Bronchial epithelial cell (primary cell): ENCODE data around the gene NEK5. TPM values are rescaled to one million over a fixed set of nuclear protein-coding genes. Genes with fewer than 3 reads are reported as not detected.
A peak's percentile ranks its signal among the peaks of the same experiment; 100 is the strongest.

Source experiments
- DNase-seq: peaks from one replicate; pipeline ENCODE4 v3.0.0-alpha.2; 2010; ENCODE audit warnings: low read depth
- FAIRE-seq: peaks from 2 replicates; lab custom pipeline; 2011; peaks lifted over from hg19 to GRCh38; lab: Jason Lieb, UNC
- H3K27me3 ChIP-seq: 2 replicates; pipeline ENCODE4 v1.5.1; 2011; ENCODE audit warnings: low read length; ENCODE audit not compliant: control insufficient read depth, insufficient read depth
- H3K36me3 ChIP-seq: 2 replicates; pipeline ENCODE4 v1.5.1; 2011; ENCODE audit warnings: low read length; ENCODE audit not compliant: control insufficient read depth, insufficient read depth
- H3K4me3 ChIP-seq: 2 replicates; pipeline ENCODE4 v1.5.1; 2011; ENCODE audit warnings: mild to moderate bottlenecking, low read depth, low read length, control low read depth
- CTCF ChIP-seq: IDR thresholded peaks from 2 replicates; pipeline ENCODE4 v1.5.1; 2011; ENCODE audit warnings: mild to moderate bottlenecking, moderate library complexity, low read length, control low read depth, inconsistent platforms; ENCODE audit not compliant: insufficient read depth, severe bottlenecking
- total RNA-seq: library from RNA; depleted of rRNA; stranded (reverse); fragments of >200 nt; gene quantifications from 2 replicates; pipeline ENCODE4 v1.2.1, GENCODE V29; 2014

NEK5 gene
- total RNA-seq, 1 donor from 2014 or later = 0.26 TPM

DNA sequence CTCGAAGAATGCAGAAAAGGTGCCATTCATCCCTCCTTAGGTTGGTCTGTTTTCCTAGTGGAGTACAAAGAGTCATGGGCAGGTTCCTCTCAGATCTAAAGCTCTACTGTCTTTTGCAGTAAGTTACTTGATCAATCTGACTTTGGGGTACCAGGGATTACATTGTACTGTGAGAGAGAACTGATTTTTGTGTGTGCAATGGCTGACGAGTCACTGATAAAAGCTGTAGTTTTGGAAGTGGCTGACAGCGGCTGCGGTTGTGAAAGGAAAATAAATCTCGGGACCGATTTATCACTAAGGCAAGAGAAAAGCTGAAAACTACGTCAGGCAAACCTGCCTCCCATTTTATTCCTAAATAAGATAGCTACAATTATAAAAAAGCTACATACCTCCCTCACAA, 77.5 kb downstream of the NEK5 start:
- FAIRE-seq (no peak), DNase-seq (no peak)
- Histone ChIP-seq H3K36me3 (no peaks in the 10 kb centered on the region), H3K4me3 (no peak overlapping the region), H3K27me3 (no peaks in the 10 kb centered on the region)
- no peak for TF ChIP-seq CTCF

DNA sequence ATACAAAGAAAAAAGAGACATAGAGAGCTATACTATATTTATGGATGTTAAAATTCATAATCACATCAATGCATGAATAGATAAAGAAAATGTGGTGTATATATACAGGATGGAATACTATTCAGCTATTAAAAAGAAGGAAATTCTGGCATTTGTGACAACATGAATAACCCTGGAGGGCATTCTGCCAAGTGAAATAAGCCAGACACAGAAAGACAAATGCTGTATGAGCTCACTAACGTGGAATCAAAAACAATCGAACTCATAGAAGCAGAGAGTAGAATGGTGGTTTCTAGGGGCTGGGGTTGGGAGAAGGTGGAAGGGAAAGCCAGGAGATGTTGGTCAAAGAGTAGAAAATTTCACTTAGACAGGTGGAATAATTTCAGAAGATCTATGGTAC, 80.4 kb downstream of the NEK5 start:
- Histone ChIP-seq H3K27me3 (no peaks in the 10 kb centered on the region), H3K36me3 (no peaks in the 10 kb centered on the region), H3K4me3 (no peak overlapping the region)
- DNase-seq (no peak), FAIRE-seq (no peak)
- no peak for TF ChIP-seq CTCF

- FAIRE-seq (no peak), DNase-seq (no peak)
- Histone ChIP-seq H3K27me3 (no peaks in the 10 kb centered on the region), H3K36me3 (no peaks in the 10 kb centered on the region), H3K4me3 (no peak overlapping the region)
- no peak for TF ChIP-seq CTCF
These were observed 81.4 kb downstream of the NEK5 start for GRCh38 chr13:52047463-52047862.

- H3K27me3 ChIP-seq = no peaks in the 10 kb centered on the region
- FAIRE-seq (no peak), DNase-seq (no peak)
- no peak for TF ChIP-seq CTCF
- no peaks in the 10 kb centered on the region for H3K36me3 ChIP-seq
- no peak overlapping the region for H3K4me3 ChIP-seq
These were observed 85.2 kb downstream of the NEK5 start for GRCh38 chr13:52043675-52044074.

DNA sequence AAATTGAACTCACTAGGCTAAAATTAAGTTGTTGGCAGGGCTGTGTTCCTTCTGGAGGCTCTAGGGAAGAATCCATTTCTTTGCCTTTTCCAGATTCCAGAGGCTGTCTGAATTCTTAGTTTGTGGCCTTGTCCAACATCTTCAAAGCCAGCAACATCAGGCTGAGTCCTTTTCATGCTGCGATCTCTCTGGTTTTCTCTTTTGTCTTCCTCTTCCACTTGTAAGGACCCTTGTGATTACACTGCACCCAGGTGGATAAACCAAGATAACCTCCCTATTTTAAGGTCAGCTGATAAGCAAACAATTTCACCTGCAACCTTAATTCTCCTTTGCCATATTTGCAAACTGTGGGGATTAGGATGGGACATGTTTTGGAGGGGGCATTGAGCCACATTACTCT, 92.8 kb downstream of the NEK5 start:
- no peak for FAIRE-seq
- no peak for TF ChIP-seq CTCF
- DNase-seq = no peak
- Histone ChIP-seq H3K27me3 (no peaks in the 10 kb centered on the region), H3K36me3 (no peaks in the 10 kb centered on the region), H3K4me3 (no peak overlapping the region)

DNA sequence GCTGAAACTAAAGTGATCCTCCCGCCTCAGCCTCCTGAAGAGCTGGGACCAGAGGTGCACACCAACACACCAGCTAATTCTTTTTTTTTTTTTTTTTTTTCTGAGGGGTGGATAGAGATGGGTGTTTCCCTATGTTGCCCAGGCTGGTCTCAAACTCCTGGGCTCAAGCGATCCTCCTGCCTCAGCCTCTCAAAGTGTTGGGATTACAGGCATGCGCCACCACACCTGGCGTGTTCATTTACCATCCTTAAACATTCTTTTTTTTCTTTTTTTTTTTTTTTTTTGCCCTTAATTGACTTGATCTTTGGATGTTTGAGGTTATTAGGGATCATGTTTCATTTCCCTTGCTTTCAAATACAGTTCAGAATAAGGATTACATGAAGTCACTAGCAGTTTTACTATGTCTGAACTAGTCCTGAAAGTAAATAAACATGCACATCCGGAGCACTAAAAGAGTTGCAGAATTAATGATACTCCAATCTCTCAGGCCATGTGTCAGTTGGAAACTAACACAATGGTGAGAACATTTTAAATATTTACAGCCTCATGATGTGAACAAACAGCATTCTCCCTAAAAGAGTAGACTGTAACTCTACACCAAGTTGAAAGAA, 94.2 kb downstream of the NEK5 start:
- DNase-seq (peak; percentile 44), FAIRE-seq (no peak)
- TF ChIP-seq CTCF = no peak
- Histone ChIP-seq H3K27me3 (no peaks in the 10 kb centered on the region), H3K4me3 (no peak overlapping the region), H3K36me3 (no peaks in the 10 kb centered on the region)
